ENCODE data around the gene SMIM38. TPM values are rescaled to one million over a fixed set of nuclear protein-coding genes. Genes with fewer than 3 reads are reported as not detected.

Gene SMIM38
- total RNA-seq, 1 experiment from 2014 or later: 0.09 TPM

DNA sequence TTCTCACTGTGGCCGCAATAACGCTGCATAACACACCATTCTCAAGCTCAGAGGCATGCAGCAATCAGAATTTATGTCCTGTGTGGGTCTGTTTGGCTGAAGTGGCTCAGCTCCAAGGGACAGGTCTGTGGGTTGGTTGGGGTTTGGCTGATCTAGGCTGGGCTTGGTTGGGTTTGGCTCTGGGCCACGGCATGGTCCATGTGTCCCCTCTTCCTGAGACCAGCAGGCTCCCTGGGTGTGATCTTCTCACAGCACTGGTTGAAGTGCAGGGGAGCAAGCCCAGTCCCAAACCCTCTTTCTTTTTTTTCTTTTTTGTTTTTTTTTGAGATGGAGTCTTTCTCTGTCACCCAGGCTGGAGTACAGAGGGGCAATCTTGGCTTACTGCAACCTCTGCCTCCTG lies 25.0 kb downstream of the SMIM38 start:
- no peak overlapping the region; the same call in 1 of the 2 replicates for H3K14ac ChIP-seq (ENCODE audit: insufficient read depth, low read length)
- no peak overlapping the region for H4K8ac ChIP-seq (replicated peaks; ENCODE audit: insufficient read length, low read depth, low read length)
- Mint-ChIP-seq H3K27ac (no peak overlapping the region), H3K36me3 (ENCODE audit: insufficient read depth in 1 of 3, low read depth in 3 of 3) (no peaks in the 10 kb centered on the region), H3K4me1 (peaks cover 0 to 4% of the 10 kb centered on the region in 2 experiments; a peak in 1 of 4 replicates), H3K9me3 (peaks cover 4% of the 10 kb centered on the region in 2 experiments; a peak in 3 of 5 replicates), H3K27me3 (ENCODE audit: low read depth) (peaks cover 11% of the 10 kb centered on the region), H3K4me3 (no peak overlapping the region; a peak in 1 of 5 replicates)
- no peaks in the 10 kb centered on the region for H3K27me3 ChIP-seq (ENCODE audit: insufficient read depth, low read length)
- no peak overlapping the region for H2AK5ac ChIP-seq (ENCODE audit: insufficient read length, low read length)
- no peaks in the 10 kb centered on the region for H3K4me1 ChIP-seq (ENCODE audit: insufficient read depth, low read length)
- no peak overlapping the region for H2BK20ac ChIP-seq (ENCODE audit: low read depth, low read length, poor library complexity, severe bottlenecking)
- no peak overlapping the region for H3K18ac ChIP-seq (ENCODE audit: insufficient read length, low read depth, low read length)
- no peaks in the 10 kb centered on the region for H3K79me1 ChIP-seq (ENCODE audit: insufficient read depth, low read depth, low read length, poor library complexity, severe bottlenecking)
- no peak for DNase-seq
- H2BK15ac ChIP-seq (ENCODE audit: low read depth, low read length): peak overlapping the region; percentile 95; the same call in 1 of the 2 replicates
- no peaks in the 10 kb centered on the region for H3K9me3 ChIP-seq (ENCODE audit: control insufficient read depth, low read depth, low read length)
- no CpG with 5 or more reads among the region's 3 CpGs for WGBS (ENCODE audit: extremely low coverage, insufficient read length, low lambda C conversion rate)
- H3K56ac ChIP-seq (ENCODE audit: insufficient read length, low read depth, low read length): no peak overlapping the region
- no peak overlapping the region for H3K4me2 ChIP-seq (ENCODE audit: insufficient read depth, insufficient read length, low read length)
- no peaks in the 10 kb centered on the region for H4K20me1 ChIP-seq (ENCODE audit: control insufficient read depth, insufficient read depth, insufficient read length)
- no peak overlapping the region for H3K9ac ChIP-seq (ENCODE audit: extremely low read depth, insufficient read length, low read length)
- no peak overlapping the region for H2BK12ac ChIP-seq (ENCODE audit: insufficient read length, low read depth, low read length)
- H3K79me2 ChIP-seq (ENCODE audit: insufficient read depth, low read length): no peaks in the 10 kb centered on the region
- H3K23me2 ChIP-seq (ENCODE audit: insufficient read length, low read depth, low read length, poor library complexity, severe bottlenecking): no peaks in the 10 kb centered on the region
- H4K5ac ChIP-seq (ENCODE audit: insufficient read length, low read depth, low read length): no peak overlapping the region
- H3K27ac ChIP-seq (ENCODE audit: insufficient read length, low read depth, low read length): no peak overlapping the region
- H2BK120ac ChIP-seq (ENCODE audit: low read depth, low read length, poor library complexity, severe bottlenecking): no peak overlapping the region
- H2AFZ ChIP-seq (ENCODE audit: low read length): no peak overlapping the region
- no peak overlapping the region for H3K4ac ChIP-seq (ENCODE audit: low read depth, low read length)
- H2BK5ac ChIP-seq (ENCODE audit: insufficient read length, low read length): no peak overlapping the region
- no peak overlapping the region for H4K91ac ChIP-seq (ENCODE audit: insufficient read length, low read depth, low read length)
- TF ChIP-seq, protein P1, sequence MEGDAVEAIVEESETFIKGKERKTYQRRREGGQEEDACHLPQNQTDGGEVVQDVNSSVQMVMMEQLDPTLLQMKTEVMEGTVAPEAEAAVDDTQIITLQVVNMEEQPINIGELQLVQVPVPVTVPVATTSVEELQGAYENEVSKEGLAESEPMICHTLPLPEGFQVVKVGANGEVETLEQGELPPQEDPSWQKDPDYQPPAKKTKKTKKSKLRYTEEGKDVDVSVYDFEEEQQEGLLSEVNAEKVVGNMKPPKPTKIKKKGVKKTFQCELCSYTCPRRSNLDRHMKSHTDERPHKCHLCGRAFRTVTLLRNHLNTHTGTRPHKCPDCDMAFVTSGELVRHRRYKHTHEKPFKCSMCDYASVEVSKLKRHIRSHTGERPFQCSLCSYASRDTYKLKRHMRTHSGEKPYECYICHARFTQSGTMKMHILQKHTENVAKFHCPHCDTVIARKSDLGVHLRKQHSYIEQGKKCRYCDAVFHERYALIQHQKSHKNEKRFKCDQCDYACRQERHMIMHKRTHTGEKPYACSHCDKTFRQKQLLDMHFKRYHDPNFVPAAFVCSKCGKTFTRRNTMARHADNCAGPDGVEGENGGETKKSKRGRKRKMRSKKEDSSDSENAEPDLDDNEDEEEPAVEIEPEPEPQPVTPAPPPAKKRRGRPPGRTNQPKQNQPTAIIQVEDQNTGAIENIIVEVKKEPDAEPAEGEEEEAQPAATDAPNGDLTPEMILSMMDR (conservative IDR thresholded peaks at IDR 0.05): no peak
- no peak overlapping the region for H3T11ph ChIP-seq (ENCODE audit: low read length)
- no peak overlapping the region for H3K23ac ChIP-seq (ENCODE audit: insufficient read length, low read depth, low read length)

Data from H9 (cell line).